ENCODE data around the gene PITPNM1.

GRCh38 chr11:67492801-67493547 is 12.2 kb downstream of the PITPNM1 start:
- TF ChIP-seq, protein P1, sequence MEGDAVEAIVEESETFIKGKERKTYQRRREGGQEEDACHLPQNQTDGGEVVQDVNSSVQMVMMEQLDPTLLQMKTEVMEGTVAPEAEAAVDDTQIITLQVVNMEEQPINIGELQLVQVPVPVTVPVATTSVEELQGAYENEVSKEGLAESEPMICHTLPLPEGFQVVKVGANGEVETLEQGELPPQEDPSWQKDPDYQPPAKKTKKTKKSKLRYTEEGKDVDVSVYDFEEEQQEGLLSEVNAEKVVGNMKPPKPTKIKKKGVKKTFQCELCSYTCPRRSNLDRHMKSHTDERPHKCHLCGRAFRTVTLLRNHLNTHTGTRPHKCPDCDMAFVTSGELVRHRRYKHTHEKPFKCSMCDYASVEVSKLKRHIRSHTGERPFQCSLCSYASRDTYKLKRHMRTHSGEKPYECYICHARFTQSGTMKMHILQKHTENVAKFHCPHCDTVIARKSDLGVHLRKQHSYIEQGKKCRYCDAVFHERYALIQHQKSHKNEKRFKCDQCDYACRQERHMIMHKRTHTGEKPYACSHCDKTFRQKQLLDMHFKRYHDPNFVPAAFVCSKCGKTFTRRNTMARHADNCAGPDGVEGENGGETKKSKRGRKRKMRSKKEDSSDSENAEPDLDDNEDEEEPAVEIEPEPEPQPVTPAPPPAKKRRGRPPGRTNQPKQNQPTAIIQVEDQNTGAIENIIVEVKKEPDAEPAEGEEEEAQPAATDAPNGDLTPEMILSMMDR (conservative IDR thresholded peaks at IDR 0.05; ENCODE audit: low read depth in 2 of 2) = peak in 1 of 2 experiments; percentile 21; a peak in 2 of 4 replicates
- TF ChIP-seq EZH2phosphoT487 (IDR thresholded peaks at IDR 0.05; ENCODE audit: unreplicated experiment) = no peak
- no peak for TF ChIP-seq EZH2 (IDR thresholded peaks at IDR 0.05; ENCODE audit: low read depth, unreplicated experiment)
- TF ChIP-seq, protein P2, sequence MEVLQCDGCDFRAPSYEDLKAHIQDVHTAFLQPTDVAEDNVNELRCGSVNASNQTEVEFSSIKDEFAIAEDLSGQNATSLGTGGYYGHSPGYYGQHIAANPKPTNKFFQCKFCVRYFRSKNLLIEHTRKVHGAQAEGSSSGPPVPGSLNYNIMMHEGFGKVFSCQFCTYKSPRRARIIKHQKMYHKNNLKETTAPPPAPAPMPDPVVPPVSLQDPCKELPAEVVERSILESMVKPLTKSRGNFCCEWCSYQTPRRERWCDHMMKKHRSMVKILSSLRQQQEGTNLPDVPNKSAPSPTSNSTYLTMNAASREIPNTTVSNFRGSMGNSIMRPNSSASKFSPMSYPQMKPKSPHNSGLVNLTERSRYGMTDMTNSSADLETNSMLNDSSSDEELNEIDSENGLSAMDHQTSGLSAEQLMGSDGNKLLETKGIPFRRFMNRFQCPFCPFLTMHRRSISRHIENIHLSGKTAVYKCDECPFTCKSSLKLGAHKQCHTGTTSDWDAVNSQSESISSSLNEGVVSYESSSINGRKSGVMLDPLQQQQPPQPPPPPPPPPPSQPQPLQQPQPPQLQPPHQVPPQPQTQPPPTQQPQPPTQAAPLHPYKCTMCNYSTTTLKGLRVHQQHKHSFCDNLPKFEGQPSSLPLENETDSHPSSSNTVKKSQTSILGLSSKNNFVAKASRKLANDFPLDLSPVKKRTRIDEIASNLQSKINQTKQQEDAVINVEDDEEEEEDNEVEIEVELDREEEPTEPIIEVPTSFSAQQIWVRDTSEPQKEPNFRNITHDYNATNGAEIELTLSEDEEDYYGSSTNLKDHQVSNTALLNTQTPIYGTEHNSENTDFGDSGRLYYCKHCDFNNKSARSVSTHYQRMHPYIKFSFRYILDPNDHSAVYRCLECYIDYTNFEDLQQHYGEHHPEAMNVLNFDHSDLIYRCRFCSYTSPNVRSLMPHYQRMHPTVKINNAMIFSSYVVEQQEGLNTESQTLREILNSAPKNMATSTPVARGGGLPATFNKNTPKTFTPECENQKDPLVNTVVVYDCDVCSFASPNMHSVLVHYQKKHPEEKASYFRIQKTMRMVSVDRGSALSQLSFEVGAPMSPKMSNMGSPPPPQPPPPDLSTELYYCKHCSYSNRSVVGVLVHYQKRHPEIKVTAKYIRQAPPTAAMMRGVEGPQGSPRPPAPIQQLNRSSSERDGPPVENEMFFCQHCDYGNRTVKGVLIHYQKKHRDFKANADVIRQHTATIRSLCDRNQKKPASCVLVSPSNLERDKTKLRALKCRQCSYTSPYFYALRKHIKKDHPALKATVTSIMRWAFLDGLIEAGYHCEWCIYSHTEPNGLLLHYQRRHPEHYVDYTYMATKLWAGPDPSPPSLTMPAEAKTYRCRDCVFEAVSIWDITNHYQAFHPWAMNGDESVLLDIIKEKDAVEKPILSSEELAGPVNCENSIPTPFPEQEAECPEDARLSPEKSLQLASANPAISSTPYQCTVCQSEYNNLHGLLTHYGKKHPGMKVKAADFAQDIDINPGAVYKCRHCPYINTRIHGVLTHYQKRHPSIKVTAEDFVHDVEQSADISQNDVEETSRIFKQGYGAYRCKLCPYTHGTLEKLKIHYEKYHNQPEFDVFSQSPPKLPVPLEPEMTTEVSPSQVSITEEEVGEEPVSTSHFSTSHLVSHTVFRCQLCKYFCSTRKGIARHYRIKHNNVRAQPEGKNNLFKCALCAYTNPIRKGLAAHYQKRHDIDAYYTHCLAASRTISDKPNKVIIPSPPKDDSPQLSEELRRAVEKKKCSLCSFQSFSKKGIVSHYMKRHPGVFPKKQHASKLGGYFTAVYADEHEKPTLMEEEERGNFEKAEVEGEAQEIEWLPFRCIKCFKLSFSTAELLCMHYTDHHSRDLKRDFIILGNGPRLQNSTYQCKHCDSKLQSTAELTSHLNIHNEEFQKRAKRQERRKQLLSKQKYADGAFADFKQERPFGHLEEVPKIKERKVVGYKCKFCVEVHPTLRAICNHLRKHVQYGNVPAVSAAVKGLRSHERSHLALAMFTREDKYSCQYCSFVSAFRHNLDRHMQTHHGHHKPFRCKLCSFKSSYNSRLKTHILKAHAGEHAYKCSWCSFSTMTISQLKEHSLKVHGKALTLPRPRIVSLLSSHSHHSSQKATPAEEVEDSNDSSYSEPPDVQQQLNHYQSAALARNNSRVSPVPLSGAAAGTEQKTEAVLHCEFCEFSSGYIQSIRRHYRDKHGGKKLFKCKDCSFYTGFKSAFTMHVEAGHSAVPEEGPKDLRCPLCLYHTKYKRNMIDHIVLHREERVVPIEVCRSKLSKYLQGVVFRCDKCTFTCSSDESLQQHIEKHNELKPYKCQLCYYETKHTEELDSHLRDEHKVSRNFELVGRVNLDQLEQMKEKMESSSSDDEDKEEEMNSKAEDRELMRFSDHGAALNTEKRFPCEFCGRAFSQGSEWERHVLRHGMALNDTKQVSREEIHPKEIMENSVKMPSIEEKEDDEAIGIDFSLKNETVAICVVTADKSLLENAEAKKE (CRISPR knock-in tag; IDR thresholded peaks at IDR 0.05) = no peak
- no peak for TF ChIP-seq CREB1 (CRISPR knock-in tag; IDR thresholded peaks at IDR 0.05; ENCODE audit: low read depth)
